Measurements from ENCODE around the gene ZFP69.

DNA sequence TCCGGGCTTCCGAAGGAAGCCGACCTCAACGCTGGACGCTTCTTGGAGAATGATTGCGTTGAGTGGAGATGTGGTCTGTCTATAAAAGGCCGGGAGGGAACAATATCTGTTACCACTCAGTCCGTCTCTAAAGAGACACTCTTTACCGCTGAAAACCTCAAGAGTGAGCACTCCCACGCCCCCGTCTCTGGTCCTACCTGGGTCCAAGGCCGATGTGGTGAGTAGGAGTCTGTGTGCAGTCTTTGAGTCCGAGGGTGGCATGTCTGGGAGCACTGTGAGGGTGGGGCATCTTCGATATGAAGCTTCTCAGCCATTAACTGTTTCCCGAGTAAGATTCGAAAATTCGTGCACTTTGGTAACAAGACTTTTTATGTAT is 576 bp downstream of the ZFP69 start:
- TF ChIP-seq, protein P1, sequence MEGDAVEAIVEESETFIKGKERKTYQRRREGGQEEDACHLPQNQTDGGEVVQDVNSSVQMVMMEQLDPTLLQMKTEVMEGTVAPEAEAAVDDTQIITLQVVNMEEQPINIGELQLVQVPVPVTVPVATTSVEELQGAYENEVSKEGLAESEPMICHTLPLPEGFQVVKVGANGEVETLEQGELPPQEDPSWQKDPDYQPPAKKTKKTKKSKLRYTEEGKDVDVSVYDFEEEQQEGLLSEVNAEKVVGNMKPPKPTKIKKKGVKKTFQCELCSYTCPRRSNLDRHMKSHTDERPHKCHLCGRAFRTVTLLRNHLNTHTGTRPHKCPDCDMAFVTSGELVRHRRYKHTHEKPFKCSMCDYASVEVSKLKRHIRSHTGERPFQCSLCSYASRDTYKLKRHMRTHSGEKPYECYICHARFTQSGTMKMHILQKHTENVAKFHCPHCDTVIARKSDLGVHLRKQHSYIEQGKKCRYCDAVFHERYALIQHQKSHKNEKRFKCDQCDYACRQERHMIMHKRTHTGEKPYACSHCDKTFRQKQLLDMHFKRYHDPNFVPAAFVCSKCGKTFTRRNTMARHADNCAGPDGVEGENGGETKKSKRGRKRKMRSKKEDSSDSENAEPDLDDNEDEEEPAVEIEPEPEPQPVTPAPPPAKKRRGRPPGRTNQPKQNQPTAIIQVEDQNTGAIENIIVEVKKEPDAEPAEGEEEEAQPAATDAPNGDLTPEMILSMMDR (conservative IDR thresholded peaks at IDR 0.05; ENCODE audit: low read depth, low read length) = no peak
- TF ChIP-seq USF2 (IDR thresholded peaks at IDR 0.05; ENCODE audit: low read depth, low read length) = no peak
- TF ChIP-seq RAD21 (IDR thresholded peaks at IDR 0.05; ENCODE audit: low read length) = no peak
- TF ChIP-seq BHLHE40 (IDR thresholded peaks at IDR 0.05; ENCODE audit: low read depth, low read length) = no peak
- TF ChIP-seq POLR2A (IDR thresholded peaks at IDR 0.05; ENCODE audit: low read depth, low read length) = no peak
- TF ChIP-seq SMC3 (IDR thresholded peaks at IDR 0.05; ENCODE audit: low read depth, low read length) = no peak
- no peak for TF ChIP-seq MAZ (IDR thresholded peaks at IDR 0.05; ENCODE audit: borderline replicate concordance, low read depth, low read length)
- no peak for TF ChIP-seq RCOR1 (IDR thresholded peaks at IDR 0.05; ENCODE audit: insufficient replicate concordance, low read length)
- TF ChIP-seq CEBPB (IDR thresholded peaks at IDR 0.05; ENCODE audit: low read depth, low read length) = no peak
- no peak for TF ChIP-seq CHD1 (IDR thresholded peaks at IDR 0.05; ENCODE audit: low read depth, low read length)
